CD4-positive, alpha-beta T cell treated with Interleukin-6 at 100 ng/mL for 8 hours (primary cell): ENCODE data around the gene CBFA2T3.
A peak's percentile ranks its signal among the peaks of the same experiment; 100 is the strongest.

Source experiments
- DNase-seq: peaks from one replicate; pipeline ENCODE4 v3.0.0-alpha.2; 2020; ENCODE audit warnings: mixed read lengths, low spot score

The CBFA2T3 gene

GRCh38 chr16:88857728-88858339 is 119.2 kb downstream of the CBFA2T3 start:
- peak; percentile 75 for DNase-seq

GRCh38 chr16:88856828-88857727 is 119.9 kb downstream of the CBFA2T3 start, which contains the start of the genes GALNS and TRAPPC2L:
TSS of gene GALNS (minus strand) at chr16:88856947. CDS start at chr16:88856877, 70 bp downstream.
TSS of gene TRAPPC2L (plus strand) at chr16:88857127. CDS start at chr16:88857151, 24 bp downstream.
- DNase-seq: peak; percentile 98

- no peak for DNase-seq
Observed at GRCh38 chr16:88856122-88856827, 120.7 kb downstream of the CBFA2T3 start.

- DNase-seq: no peak
Observed at GRCh38 chr16:88855736-88856121, 121.3 kb downstream of the CBFA2T3 start.

GRCh38 chr16:88855176-88855575 is 121.8 kb downstream of the CBFA2T3 start:
- no peak for DNase-seq

GRCh38 chr16:88854306-88855111 is 122.5 kb downstream of the CBFA2T3 start:
- no peak for DNase-seq

GRCh38 chr16:88853325-88853941 is 123.6 kb downstream of the CBFA2T3 start:
- no peak for DNase-seq

GRCh38 chr16:88851616-88852015 is 125.4 kb downstream of the CBFA2T3 start:
- DNase-seq: no peak

- no peak for DNase-seq
Observed at GRCh38 chr16:88850531-88851199, 126.3 kb downstream of the CBFA2T3 start.

- no peak for DNase-seq
Observed at GRCh38 chr16:88848557-88848956, 128.4 kb downstream of the CBFA2T3 start.

- no peak for DNase-seq
Observed at GRCh38 chr16:88847654-88848053, 129.4 kb downstream of the CBFA2T3 start.

GRCh38 chr16:88846088-88846487 is 130.9 kb downstream of the CBFA2T3 start:
- DNase-seq: no peak

GRCh38 chr16:88844419-88845036 is 132.5 kb downstream of the CBFA2T3 start:
- no peak for DNase-seq

GRCh38 chr16:88843256-88843655 is 133.8 kb downstream of the CBFA2T3 start:
- DNase-seq: no peak

GRCh38 chr16:88842806-88843205 is 134.2 kb downstream of the CBFA2T3 start:
- DNase-seq: no peak

GRCh38 chr16:88842308-88842756 is 134.7 kb downstream of the CBFA2T3 start:
- no peak for DNase-seq

GRCh38 chr16:88841521-88842307 is 135.3 kb downstream of the CBFA2T3 start:
- no peak for DNase-seq

- DNase-seq: no peak
Observed at GRCh38 chr16:88840600-88841215, 136.3 kb downstream of the CBFA2T3 start.
